ENCODE measurements around the gene PARL.

GRCh38 chr3:183818706-183819624 lies 65.7 kb downstream of the PARL start:
- no peak for TF ChIP-seq TAF1 (IDR thresholded peaks at IDR 0.05; ENCODE audit: low read depth)
- TF ChIP-seq RAD21 (IDR thresholded peaks at IDR 0.05; ENCODE audit: low read depth): no peak
- no peak for TF ChIP-seq FOXM1 (IDR thresholded peaks at IDR 0.05; ENCODE audit: borderline replicate concordance, low read depth)
- no peak for TF ChIP-seq CEBPB (IDR thresholded peaks at IDR 0.05)
- no peak for TF ChIP-seq YY1 (IDR thresholded peaks at IDR 0.05; ENCODE audit: low read depth)
- no peak for TF ChIP-seq EP300 (IDR thresholded peaks at IDR 0.05; ENCODE audit: borderline replicate concordance)
- TF ChIP-seq REST (IDR thresholded peaks at IDR 0.05; ENCODE audit: low read depth): no peak
- no peak for TF ChIP-seq ZBTB7A (IDR thresholded peaks at IDR 0.05; ENCODE audit: low read depth)
